KMS-11 (cell line): ENCODE data around the gene RNF10.

Experiments used
- H2AFZ ChIP-seq: fragments of 200-600 bp; sonication (generic); 2 replicates; pipeline ENCODE4 v1.6.1; 2016; ENCODE audit warnings: antibody characterized with exemption, mixed run types, low read depth
- H3K27ac ChIP-seq: fragments of 200-600 bp; sonication (generic); 2 replicates; pipeline ENCODE4 v1.6.1; 2016; ENCODE audit warnings: mild to moderate bottlenecking, mixed run types
- H3K27me3 ChIP-seq: fragments of 200-600 bp; sonication (generic); 2 replicates; pipeline ENCODE4 v1.6.1; 2017; ENCODE audit warnings: mild to moderate bottlenecking, low read depth, mixed run types, moderate library complexity; ENCODE audit not compliant: insufficient read depth
- H3K36me3 ChIP-seq: fragments of 200-600 bp; sonication (generic); 2 replicates; pipeline ENCODE4 v1.6.1; 2017; ENCODE audit warnings: mild to moderate bottlenecking, mixed run types; ENCODE audit not compliant: insufficient read depth
- H3K4me1 ChIP-seq: fragments of 200-600 bp; sonication (generic); 2 replicates; pipeline ENCODE4 v1.6.1; 2016; ENCODE audit warnings: mild to moderate bottlenecking, low read depth, mixed run types; ENCODE audit not compliant: poor library complexity, severe bottlenecking
- H3K4me2 ChIP-seq: fragments of 200-600 bp; sonication (generic); 2 replicates; pipeline ENCODE4 v1.7.0; 2016; ENCODE audit warnings: mild to moderate bottlenecking, mixed run types
- H3K4me3 ChIP-seq: fragments of 200-600 bp; sonication (generic); IDR thresholded peaks from 2 replicates; pipeline ENCODE4 v1.6.1; 2017; ENCODE audit warnings: low read depth, low read length, mixed read lengths; ENCODE audit not compliant: insufficient read depth
- H3K79me2 ChIP-seq: fragments of 200-600 bp; sonication (generic); 2 replicates; pipeline ENCODE4 v1.6.1; 2016; ENCODE audit warnings: low read depth, mixed run types; ENCODE audit not compliant: insufficient read depth
- H3K9ac ChIP-seq: fragments of 200-600 bp; sonication (generic); 2 replicates; pipeline ENCODE4 v1.6.1; 2016; ENCODE audit warnings: mild to moderate bottlenecking, mixed run types
- H4K20me1 ChIP-seq: fragments of 200-600 bp; sonication (generic); 2 replicates; pipeline ENCODE4 v1.6.1; 2016; ENCODE audit warnings: mild to moderate bottlenecking, mixed run types; ENCODE audit not compliant: insufficient read depth
- TF ChIP-seq, protein P1 (sequence below): fragments of 200-600 bp; sonication (generic); conservative IDR thresholded peaks from 2 replicates; pipeline ENCODE4 v1.6.1; 2017; ENCODE audit warnings: low read depth, mild to moderate bottlenecking, antibody characterized with exemption, low read length, moderate library complexity, mixed read lengths

RNF10 gene

DNA sequence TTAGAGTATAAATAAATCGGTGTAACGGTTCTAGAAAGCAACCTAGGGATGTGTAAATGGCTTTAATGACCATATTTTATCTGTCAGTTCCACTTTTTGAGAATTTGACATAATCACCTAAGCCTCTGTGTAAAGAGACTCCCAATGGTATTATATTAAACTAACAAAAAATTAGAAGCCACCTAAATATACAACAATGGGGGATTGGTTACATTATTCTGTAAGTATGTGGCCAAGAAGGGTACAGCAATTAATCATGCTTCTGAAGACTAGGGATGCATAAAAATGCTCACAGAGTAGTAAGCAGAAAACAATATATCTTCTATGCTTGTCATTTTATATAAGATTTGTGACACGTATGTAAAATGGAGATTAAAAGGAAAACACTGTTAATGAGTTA, 10.5 kb downstream of the RNF10 start:
- peaks cover 97% of the 10 kb centered on the region for H3K79me2 ChIP-seq
- H3K4me3 ChIP-seq = no peak overlapping the region
- no peak overlapping the region for H3K27ac ChIP-seq
- TF ChIP-seq, protein P1, sequence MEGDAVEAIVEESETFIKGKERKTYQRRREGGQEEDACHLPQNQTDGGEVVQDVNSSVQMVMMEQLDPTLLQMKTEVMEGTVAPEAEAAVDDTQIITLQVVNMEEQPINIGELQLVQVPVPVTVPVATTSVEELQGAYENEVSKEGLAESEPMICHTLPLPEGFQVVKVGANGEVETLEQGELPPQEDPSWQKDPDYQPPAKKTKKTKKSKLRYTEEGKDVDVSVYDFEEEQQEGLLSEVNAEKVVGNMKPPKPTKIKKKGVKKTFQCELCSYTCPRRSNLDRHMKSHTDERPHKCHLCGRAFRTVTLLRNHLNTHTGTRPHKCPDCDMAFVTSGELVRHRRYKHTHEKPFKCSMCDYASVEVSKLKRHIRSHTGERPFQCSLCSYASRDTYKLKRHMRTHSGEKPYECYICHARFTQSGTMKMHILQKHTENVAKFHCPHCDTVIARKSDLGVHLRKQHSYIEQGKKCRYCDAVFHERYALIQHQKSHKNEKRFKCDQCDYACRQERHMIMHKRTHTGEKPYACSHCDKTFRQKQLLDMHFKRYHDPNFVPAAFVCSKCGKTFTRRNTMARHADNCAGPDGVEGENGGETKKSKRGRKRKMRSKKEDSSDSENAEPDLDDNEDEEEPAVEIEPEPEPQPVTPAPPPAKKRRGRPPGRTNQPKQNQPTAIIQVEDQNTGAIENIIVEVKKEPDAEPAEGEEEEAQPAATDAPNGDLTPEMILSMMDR = no peak
- H4K20me1 ChIP-seq = peaks cover 3% of the 10 kb centered on the region; the same call in 1 of the 2 replicates
- H3K4me1 ChIP-seq = peaks cover 46% of the 10 kb centered on the region
- H2AFZ ChIP-seq = no peak overlapping the region
- H3K4me2 ChIP-seq = no peak overlapping the region
- no peaks in the 10 kb centered on the region for H3K27me3 ChIP-seq
- peaks cover 7% of the 10 kb centered on the region; the same call in 1 of the 2 replicates for H3K36me3 ChIP-seq
- H3K9ac ChIP-seq = no peak overlapping the region

DNA sequence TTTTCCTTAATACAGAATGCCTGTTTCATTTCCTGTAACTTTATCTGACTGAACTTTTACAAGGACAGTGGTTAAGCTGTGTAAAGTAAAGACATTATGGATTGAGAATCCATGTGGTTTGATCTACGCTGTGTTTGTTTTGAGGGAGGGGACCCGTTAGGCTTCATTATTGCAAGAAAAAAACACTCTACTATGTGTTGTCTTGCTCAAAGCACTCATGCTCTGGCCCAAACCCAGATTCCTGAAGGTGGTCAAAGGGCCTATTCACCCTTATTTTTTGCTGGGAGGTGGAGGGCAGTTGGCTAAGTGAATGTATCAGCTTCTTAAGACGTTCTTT, 11.9 kb downstream of the RNF10 start:
- H3K36me3 ChIP-seq = peaks cover 7% of the 10 kb centered on the region; the same call in 1 of the 2 replicates
- no peak overlapping the region for H3K4me3 ChIP-seq
- H3K4me2 ChIP-seq = no peak overlapping the region
- H3K27ac ChIP-seq = no peak overlapping the region
- H2AFZ ChIP-seq = no peak overlapping the region
- no peaks in the 10 kb centered on the region for H3K27me3 ChIP-seq
- H3K4me1 ChIP-seq = peaks cover 33% of the 10 kb centered on the region
- H4K20me1 ChIP-seq = peaks cover 3% of the 10 kb centered on the region; the same call in 1 of the 2 replicates
- no peak overlapping the region for H3K9ac ChIP-seq
- TF ChIP-seq, protein P1 = no peak
- H3K79me2 ChIP-seq = peaks cover 83% of the 10 kb centered on the region

DNA sequence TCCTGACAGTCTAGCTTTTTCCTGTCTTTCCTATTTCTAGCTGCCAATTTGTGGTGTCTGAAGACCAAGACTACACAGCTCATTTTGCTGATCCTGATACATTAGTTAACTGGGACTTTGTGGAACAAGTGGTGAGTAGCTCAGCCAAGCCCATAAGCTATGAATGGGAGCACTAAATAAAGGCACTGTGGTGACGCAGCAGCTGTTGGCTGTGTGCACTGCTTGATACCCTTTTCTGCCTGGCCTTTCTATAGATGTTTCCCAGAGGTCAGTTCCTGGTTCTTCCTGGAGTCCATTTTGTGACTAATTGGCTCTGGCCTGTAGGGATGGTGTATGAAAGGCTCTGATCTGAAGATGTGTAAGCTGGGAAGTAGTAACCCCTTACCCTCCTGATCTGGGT, 20.5 kb downstream of the RNF10 start:
- no peaks in the 10 kb centered on the region for H4K20me1 ChIP-seq
- H2AFZ ChIP-seq = no peak overlapping the region

DNA sequence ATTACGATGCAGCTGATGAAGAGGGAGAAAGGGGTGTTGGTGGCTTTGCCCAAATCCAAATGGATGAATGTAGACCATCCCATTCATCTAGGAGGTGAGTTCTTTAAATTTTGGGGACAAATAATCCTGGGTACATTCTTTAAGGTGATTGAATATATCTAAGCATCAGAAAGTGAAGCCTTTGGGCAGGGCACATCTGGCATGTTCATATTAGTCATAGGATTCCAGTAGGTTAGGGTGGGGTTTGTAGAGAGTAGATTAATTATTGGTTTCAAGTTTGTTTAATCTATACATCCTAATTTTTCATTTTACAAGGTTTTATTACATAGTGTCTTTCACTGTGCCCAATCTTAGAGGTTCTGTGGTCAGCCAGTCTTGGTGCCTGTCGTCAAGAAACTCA, 23.4 kb downstream of the RNF10 start:
- Histone ChIP-seq H3K4me1 (no peaks in the 10 kb centered on the region), H3K36me3 (peaks cover 19% of the 10 kb centered on the region; the same call in 1 of the 2 replicates), H3K4me3 (no peak overlapping the region), H3K27me3 (no peaks in the 10 kb centered on the region), H2AFZ (no peak overlapping the region), H4K20me1 (no peaks in the 10 kb centered on the region), H3K79me2 (peaks cover 14% of the 10 kb centered on the region; the same call in 1 of the 2 replicates), H3K27ac (no peak overlapping the region), H3K9ac (no peak overlapping the region), H3K4me2 (no peak overlapping the region)
- TF ChIP-seq, protein P1 = no peak

More for the DNA sequence above, 20.5 kb downstream of the RNF10 start:
- Histone ChIP-seq H3K79me2 (peaks cover 12% of the 10 kb centered on the region; the same call in 1 of the 2 replicates), H3K4me3 (no peak overlapping the region), H3K36me3 (peaks cover 9% of the 10 kb centered on the region; the same call in 1 of the 2 replicates), H3K9ac (no peak overlapping the region), H3K27me3 (no peaks in the 10 kb centered on the region), H3K27ac (no peak overlapping the region), H3K4me1 (no peaks in the 10 kb centered on the region), H3K4me2 (no peak overlapping the region)
- TF ChIP-seq, protein P1 = no peak
